CD4-positive, alpha-beta T cell treated with Interleukin-4 for 1 hour (primary cell): Measurements from ENCODE around the gene DNAJC7.

Source experiments
- DNase-seq, 2 donors: peaks; one replicate each; pipeline ENCODE4 v3.0.0-alpha.2; 2020 to 2022

DNAJC7 gene

DNA sequence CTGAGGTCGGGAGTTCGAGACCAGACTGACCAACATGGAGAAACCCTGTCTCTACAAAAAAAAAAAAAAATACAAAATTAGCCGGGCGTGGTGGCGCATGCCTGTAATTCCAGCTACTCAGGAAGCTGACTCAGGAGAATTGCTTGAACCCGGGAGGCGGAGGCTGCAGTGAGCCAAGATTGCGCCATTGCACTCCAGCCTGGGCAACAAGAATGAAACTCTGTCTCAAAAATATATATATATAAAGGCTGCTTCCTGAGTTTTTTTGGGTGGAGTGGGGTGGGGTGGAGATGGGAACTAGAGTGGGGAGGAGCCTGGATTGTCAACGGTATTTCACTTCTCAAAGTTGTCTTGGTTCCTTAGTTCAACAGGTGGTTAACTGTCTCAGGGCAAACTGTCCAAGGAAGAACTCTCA lies 7.0 kb downstream of the DNAJC7 start:
- DNase-seq, result peak in 1 of 2 donors; percentile 55

DNA sequence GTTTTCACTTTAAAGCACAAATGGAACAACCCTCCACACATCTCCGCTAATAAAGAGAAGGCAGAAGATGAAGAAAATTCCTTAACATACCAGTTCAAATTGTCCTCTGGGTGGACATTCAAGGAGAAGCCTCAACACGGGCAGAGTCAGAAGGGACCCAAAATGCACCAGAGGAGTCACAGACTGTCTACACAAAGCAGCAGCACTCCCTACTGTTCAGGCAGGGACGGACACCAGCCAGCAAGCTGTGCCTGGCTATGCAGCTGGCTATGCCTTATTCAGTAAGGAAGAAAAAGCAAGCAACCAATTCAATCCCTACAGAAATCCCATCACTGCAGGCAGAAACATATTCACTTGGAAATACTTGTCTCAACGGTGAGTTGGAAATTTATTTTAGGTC lies 8.1 kb downstream of the DNAJC7 start:
- DNase-seq, result no peak

- DNase-seq, result no peak
These were observed 12.1 kb downstream of the DNAJC7 start for GRCh38 chr17:42005166-42005565.

- no peak for DNase-seq
These were observed 14.4 kb downstream of the DNAJC7 start for GRCh38 chr17:42002792-42003301.

DNA sequence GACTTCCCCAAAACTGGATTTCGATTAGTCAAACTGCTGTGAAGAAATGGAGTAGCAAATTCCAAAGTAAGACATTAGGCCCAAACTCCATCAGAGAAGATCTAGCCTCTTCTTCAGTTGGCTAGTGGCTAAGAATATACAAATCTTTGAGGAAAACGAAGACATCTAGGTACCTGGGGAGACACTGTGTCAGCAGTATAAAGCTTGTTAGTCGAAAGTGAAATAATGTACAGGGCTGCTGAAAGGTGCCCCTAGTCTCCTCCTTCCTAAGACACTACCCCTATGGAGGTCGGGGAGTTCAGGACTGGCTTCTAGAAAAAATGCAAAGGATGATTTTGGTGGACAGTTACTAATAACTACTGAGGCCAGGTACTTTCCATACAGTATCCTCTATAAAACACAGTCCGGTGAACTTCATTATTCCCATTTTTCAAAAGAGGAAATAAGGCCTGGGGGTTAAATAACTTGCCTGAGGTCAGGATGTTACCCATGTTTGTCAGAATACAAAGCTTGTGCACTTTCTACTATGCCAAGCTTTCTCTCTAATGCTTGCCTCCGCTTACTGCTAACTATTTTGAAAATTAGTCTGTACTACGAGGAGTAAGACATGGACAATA lies 15.0 kb downstream of the DNAJC7 start:
- DNase-seq, result no peak

- DNase-seq, result no peak
These were observed 15.5 kb downstream of the DNAJC7 start for GRCh38 chr17:42001729-42002128.

- no peak for DNase-seq
These were observed 16.7 kb downstream of the DNAJC7 start for GRCh38 chr17:42000413-42001133.

- no peak for DNase-seq
These were observed 18.7 kb downstream of the DNAJC7 start for GRCh38 chr17:41998497-41998896.

DNA sequence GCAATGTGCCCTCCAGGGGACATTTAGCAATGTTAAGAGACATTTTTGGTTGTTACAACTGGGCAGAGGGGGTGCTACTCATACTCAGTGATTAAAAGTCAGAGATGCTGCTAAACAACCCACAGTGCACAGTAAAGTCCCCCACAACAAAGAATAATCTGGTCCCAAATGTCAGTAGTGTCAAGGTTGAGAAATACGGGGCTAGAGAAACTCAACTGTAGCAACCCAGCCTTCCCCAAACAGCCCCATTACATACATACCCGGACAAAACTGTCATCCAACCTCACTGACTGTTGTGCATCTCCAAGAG lies 20.4 kb downstream of the DNAJC7 start:
- no peak for DNase-seq

GRCh38 chr17:41992576-41992975 lies 24.7 kb downstream of the DNAJC7 start:
- DNase-seq, result no peak

- DNase-seq, result no peak
These were observed 27.4 kb downstream of the DNAJC7 start for GRCh38 chr17:41989702-41990419.

DNA sequence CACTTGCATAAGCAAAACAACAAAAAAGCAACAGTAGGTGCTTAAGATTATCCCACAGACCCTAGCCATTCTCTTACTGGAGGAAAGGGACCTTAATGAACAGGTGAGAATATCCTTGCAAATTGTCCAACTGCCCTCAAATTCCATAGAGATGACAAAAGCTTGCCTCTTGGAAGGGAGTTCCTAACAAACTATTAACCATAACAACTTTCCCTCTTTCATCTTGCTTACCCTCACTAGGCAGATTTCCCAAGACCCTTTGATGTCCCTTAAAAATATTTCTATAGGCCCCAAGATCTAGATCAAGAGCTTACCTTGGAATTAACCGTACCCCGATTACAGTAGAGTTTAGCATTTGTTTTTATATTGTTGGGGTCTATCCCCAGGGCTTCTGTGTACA lies 28.8 kb downstream of the DNAJC7 start:
- DNase-seq, result no peak

GRCh38 chr17:41987642-41988041 lies 29.6 kb downstream of the DNAJC7 start:
- no peak for DNase-seq

DNA sequence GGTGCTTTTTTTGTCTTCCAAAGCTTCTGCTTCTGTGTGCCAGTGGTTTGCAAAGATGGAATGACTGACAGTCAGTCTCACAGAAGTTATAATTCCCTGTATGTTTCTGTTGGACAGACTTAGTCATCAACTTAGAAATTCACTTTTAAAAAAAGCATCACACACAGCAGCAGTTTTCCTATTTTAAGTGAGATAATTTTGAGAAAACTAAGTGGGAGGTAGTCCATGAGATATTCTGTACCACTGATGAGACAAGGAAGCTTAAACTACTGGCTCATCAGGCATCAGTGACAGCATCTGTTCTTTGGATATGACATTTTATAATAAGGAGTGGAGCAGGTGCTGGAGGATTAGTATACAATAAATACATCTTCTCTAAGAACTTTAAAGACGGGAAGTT lies 30.6 kb downstream of the DNAJC7 start:
- no peak for DNase-seq

DNA sequence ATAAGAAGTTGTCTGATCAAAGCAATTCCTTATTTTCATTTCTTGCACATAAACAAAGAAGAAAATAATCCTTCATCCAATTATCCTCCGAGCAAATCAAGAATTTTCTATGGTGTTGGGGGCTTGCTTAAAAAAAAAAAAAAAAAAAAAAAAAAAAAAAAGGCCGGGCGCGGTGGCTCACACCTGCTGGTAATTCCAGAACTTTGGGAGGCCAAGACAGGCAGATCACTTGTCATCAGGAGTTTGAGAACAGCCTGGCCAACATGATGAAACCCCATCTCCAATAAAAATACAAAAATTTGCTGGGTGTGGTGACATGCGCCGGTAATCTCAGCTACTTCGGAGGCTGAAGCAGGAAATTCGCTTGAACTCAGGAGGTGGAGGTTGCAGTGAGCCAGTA lies 31.3 kb downstream of the DNAJC7 start:
- no peak for DNase-seq

GRCh38 chr17:41984454-41984853 lies 32.8 kb downstream of the DNAJC7 start:
- no peak for DNase-seq

GRCh38 chr17:41982026-41982760 lies 35.0 kb downstream of the DNAJC7 start:
- DNase-seq, result no peak

- DNase-seq, result no peak
These were observed 39.2 kb downstream of the DNAJC7 start for GRCh38 chr17:41977991-41978390.

- DNase-seq, result no peak
These were observed 41.0 kb downstream of the DNAJC7 start for GRCh38 chr17:41976142-41976768.

DNA sequence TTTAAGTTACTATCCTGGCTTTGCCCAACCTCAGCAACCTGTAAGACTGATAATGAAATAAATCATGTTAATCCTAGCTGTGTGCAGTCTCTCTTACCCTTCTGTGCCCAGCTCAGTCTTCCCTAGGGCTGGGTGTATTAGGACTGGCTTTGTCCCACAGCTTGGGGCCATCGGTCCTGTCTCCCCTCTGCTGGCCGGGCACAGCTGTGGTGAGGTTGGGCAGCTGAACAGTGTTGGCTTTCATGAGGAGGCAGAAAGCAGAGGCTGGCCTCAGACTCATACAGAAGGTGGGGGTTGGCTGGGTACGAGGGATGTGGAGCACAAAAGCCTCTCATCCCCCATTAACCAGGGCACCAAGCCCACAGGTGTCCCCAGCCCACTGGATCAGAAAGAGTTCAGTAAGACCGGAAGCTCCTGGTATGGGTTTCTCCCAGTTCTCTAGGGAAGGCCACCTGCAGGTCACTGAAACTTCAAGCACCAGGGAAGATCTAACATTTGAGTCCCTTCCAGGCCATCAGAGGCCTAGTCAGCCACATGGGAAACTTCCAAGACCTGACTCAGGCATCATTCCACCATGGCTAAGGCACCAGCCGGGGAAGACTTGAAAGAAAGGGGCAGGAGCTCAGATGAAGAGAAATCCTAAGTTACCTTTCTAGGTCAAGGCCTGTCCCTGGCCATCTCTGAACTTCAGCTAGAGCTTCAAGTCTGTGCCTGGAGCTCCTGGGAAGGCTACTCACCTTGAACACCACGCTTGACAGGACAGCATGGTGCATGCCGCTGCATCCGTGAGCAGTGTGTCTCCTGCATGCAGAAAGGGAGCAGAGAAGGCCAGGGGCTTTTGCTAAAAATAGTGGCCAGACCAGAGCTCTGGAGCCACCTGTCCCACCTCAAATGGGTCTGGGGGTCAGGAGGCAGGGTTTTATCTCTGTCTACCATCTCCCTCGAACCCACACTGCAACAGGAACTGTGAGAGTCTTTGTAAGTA lies 41.8 kb downstream of the DNAJC7 start:
- no peak for DNase-seq

- no peak for DNase-seq
These were observed 42.6 kb downstream of the DNAJC7 start for GRCh38 chr17:41974658-41975057.

DNA sequence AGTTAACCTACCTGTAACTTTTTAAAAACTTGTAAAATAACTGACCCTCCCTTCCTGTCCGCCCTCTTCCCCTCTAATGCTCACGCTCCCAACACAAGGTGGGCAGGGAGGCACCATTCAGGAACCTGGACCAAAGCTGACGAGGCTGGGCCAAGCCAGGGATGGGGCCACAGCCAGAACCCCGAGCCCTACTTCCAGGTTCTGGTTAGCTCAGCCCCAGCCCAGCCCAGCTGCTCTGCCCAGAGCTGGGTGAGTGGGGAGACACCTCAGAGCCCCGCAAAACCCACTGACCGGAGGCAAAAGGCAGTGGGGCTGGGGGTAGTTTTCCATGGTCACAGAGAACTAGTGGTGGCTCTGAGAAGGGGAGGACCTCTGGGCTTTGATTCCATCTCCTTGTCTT lies 43.2 kb downstream of the DNAJC7 start:
- no peak for DNase-seq
